GM11168 (cell line): Measurements from ENCODE around the gene MAP1B.

Experiments used
- in situ Hi-C: fragments of 300-500 bp; cut with MboI; formaldehyde crosslinking; loops from one replicate; pipeline ENCODE4 v1.12.0; 2022; ENCODE audit warnings: low sequenced_read_pairs; ENCODE audit not compliant: unreplicated experiment

The MAP1B gene

GRCh38 chr5:72210888-72211678 lies 103.8 kb downstream of the MAP1B start:
- in situ Hi-C loops = no loop called here

GRCh38 chr5:72212171-72212570 lies 104.9 kb downstream of the MAP1B start:
- in situ Hi-C loops = no loop called here

- in situ Hi-C loops = no loop called here
These were observed 106.2 kb downstream of the MAP1B start for GRCh38 chr5:72213482-72213881.

- in situ Hi-C loops = no loop called here
These were observed 106.9 kb downstream of the MAP1B start for GRCh38 chr5:72214168-72214567.

- in situ Hi-C loops = no loop called here
These were observed 109.5 kb downstream of the MAP1B start for GRCh38 chr5:72216756-72217155.

GRCh38 chr5:72221099-72221498 lies 113.8 kb downstream of the MAP1B start:
- in situ Hi-C loops = no loop called here

GRCh38 chr5:72221541-72221940 lies 114.3 kb downstream of the MAP1B start:
- in situ Hi-C loops = no loop called here

GRCh38 chr5:72222521-72222920 lies 115.2 kb downstream of the MAP1B start:
- in situ Hi-C loops = no loop called here

- in situ Hi-C loops = no loop called here
These were observed 116.1 kb downstream of the MAP1B start for GRCh38 chr5:72223371-72223770.

- in situ Hi-C loops = no loop called here
These were observed 117.7 kb downstream of the MAP1B start for GRCh38 chr5:72224946-72225463.

- in situ Hi-C loops = no loop called here
These were observed 118.5 kb downstream of the MAP1B start for GRCh38 chr5:72225741-72226140.

GRCh38 chr5:72226950-72227349 lies 119.7 kb downstream of the MAP1B start:
- in situ Hi-C loops = no loop called here

- in situ Hi-C loops = no loop called here
These were observed 121.7 kb downstream of the MAP1B start for GRCh38 chr5:72228960-72229359.

GRCh38 chr5:72231991-72232703 lies 124.9 kb downstream of the MAP1B start:
- in situ Hi-C loops = no loop called here

GRCh38 chr5:72232838-72233237 lies 125.6 kb downstream of the MAP1B start:
- in situ Hi-C loops = no loop called here

GRCh38 chr5:72233835-72234234 lies 126.6 kb downstream of the MAP1B start:
- in situ Hi-C loops = no loop called here

- in situ Hi-C loops = no loop called here
These were observed 127.0 kb downstream of the MAP1B start for GRCh38 chr5:72234265-72234700.

GRCh38 chr5:72234868-72235267 lies 127.6 kb downstream of the MAP1B start:
- in situ Hi-C loops = no loop called here

- in situ Hi-C loops = no loop called here
These were observed 128.4 kb downstream of the MAP1B start for GRCh38 chr5:72235725-72236124.

- in situ Hi-C loops = no loop called here
These were observed 130.1 kb downstream of the MAP1B start for GRCh38 chr5:72237415-72237814.

GRCh38 chr5:72237879-72238278 lies 130.6 kb downstream of the MAP1B start:
- in situ Hi-C loops = no loop called here
